Measurements from ENCODE around the gene SPTY2D1.

SPTY2D1 gene

DNA sequence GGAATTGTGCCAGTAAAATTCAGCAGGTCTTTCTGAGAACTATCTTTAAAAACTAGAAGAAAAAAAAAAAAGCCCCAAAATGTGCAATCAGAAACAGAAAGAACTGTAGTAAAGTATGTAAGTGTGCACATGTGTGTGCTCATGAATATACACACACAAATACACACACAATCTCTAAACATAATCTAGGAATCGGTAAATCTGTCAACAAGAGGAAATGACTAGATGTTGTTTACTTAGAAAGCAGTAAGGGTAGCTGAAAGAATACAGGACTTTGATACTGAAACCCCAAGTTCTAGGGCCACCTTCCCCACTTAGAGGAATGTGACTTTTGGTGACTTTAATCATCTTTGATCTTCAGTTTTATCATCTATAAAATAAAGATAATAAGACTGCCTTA is 58.8 kb downstream of the SPTY2D1 start:
- Histone ChIP-seq H3K4me1 (ENCODE audit: control insufficient read depth in 1 of 2, insufficient read depth in 2 of 2, low read length in 2 of 2) (no peaks in the 10 kb centered on the region), H3K14ac (ENCODE audit: low read length) (no peak overlapping the region), H3K4ac (ENCODE audit: low read depth, low read length) (no peak overlapping the region), H3K9ac (ENCODE audit: low read length) (no peak overlapping the region), H2BK120ac (ENCODE audit: insufficient read depth, low read length, poor library complexity) (no peak overlapping the region), H2AFZ (ENCODE audit: insufficient read depth, low read length, poor library complexity) (no peak overlapping the region), H3K79me1 (ENCODE audit: low read length) (no peaks in the 10 kb centered on the region), H2BK12ac (ENCODE audit: low read length) (no peak overlapping the region), H3K18ac (ENCODE audit: low read length) (no peak overlapping the region), H4K12ac (ENCODE audit: low read depth, low read length) (no peak overlapping the region), H2AK5ac (ENCODE audit: low read length) (no peak overlapping the region), H3K79me2 (ENCODE audit: control insufficient read depth, insufficient read depth, low read length, poor library complexity) (no peaks in the 10 kb centered on the region), H3K36me3 (ENCODE audit: control insufficient read depth in 1 of 2, insufficient read depth in 2 of 2, low read length in 2 of 2) (peaks cover 13 to 15% of the 10 kb centered on the region in 2 experiments), H4K8ac (ENCODE audit: low read depth, low read length) (no peak overlapping the region), H3K4me3 (ENCODE audit: low read depth, low read length) (no peak overlapping the region), H3K4me2 (ENCODE audit: low read length) (no peak overlapping the region), H3K27ac (ENCODE audit: low read depth, low read length) (no peak overlapping the region), H3K23ac (ENCODE audit: low read length) (no peak overlapping the region), H3K27me3 (ENCODE audit: insufficient read depth, low read length) (no peaks in the 10 kb centered on the region), H4K91ac (ENCODE audit: low read depth, low read length) (no peak overlapping the region), H2BK5ac (ENCODE audit: low read depth, low read length, poor library complexity) (no peak overlapping the region), H3K9me3 (ENCODE audit: insufficient read depth, low read depth, low read length) (no peaks in the 10 kb centered on the region)
- no CpG with 5 or more reads among the region's 1 CpG for WGBS (ENCODE audit: extremely low coverage, insufficient coverage, insufficient read length)
- no peak for DNase-seq

DNA sequence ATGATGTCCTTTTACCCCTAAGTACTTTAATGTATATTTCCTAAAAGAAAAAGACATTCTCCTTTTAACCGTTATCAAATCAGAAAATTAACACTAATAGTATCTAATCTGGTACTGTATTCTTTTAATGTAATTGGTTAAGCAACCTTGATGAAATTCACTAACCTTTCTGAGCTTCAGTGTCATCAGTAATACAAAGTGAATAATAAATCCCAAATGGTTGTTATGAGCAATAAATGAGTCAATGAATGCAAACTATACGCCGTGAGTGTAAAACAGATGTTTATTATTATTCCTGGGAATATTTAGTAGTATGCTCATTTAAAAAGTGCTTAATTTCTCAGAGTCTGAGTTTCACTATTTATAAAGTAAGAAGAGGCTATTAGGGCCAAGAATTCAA is 67.1 kb downstream of the SPTY2D1 start:
- no peak overlapping the region for H3K14ac ChIP-seq (ENCODE audit: low read length)
- H2BK120ac ChIP-seq (ENCODE audit: insufficient read depth, low read length, poor library complexity) = no peak overlapping the region
- H3K4me3 ChIP-seq (ENCODE audit: low read depth, low read length) = no peak overlapping the region
- no peaks in the 10 kb centered on the region for H3K9me3 ChIP-seq (ENCODE audit: insufficient read depth, low read depth, low read length)
- no peak overlapping the region for H3K4me2 ChIP-seq (ENCODE audit: low read length)
- H2BK5ac ChIP-seq (ENCODE audit: low read depth, low read length, poor library complexity) = no peak overlapping the region
- H3K9ac ChIP-seq (ENCODE audit: low read length) = no peak overlapping the region
- no peak overlapping the region for H4K91ac ChIP-seq (ENCODE audit: low read depth, low read length)
- H3K79me2 ChIP-seq (ENCODE audit: control insufficient read depth, insufficient read depth, low read length, poor library complexity) = no peaks in the 10 kb centered on the region
- WGBS (ENCODE audit: extremely low coverage, insufficient coverage, insufficient read length) = no CpG with 5 or more reads among the region's 3 CpGs
- no peak overlapping the region for H3K18ac ChIP-seq (ENCODE audit: low read length)
- H3K36me3 ChIP-seq (ENCODE audit: control insufficient read depth in 1 of 2, insufficient read depth in 2 of 2, low read length in 2 of 2) = peaks cover 12 to 13% of the 10 kb centered on the region in 2 experiments
- H4K8ac ChIP-seq (ENCODE audit: low read depth, low read length) = no peak overlapping the region
- no peak overlapping the region for H2BK12ac ChIP-seq (ENCODE audit: low read length)
- H3K79me1 ChIP-seq (ENCODE audit: low read length) = no peaks in the 10 kb centered on the region
- no peak overlapping the region for H2AFZ ChIP-seq (ENCODE audit: insufficient read depth, low read length, poor library complexity)
- H3K4me1 ChIP-seq (ENCODE audit: control insufficient read depth in 1 of 2, insufficient read depth in 2 of 2, low read length in 2 of 2) = no peaks in the 10 kb centered on the region
- no peak overlapping the region for H4K12ac ChIP-seq (ENCODE audit: low read depth, low read length)
- DNase-seq = no peak
- no peak overlapping the region for H3K23ac ChIP-seq (ENCODE audit: low read length)
- no peak overlapping the region for H3K27ac ChIP-seq (ENCODE audit: low read depth, low read length)
- no peak overlapping the region for H3K4ac ChIP-seq (ENCODE audit: low read depth, low read length)
- H3K27me3 ChIP-seq (ENCODE audit: insufficient read depth, low read length) = no peaks in the 10 kb centered on the region
- H2AK5ac ChIP-seq (ENCODE audit: low read length) = no peak overlapping the region

DNA sequence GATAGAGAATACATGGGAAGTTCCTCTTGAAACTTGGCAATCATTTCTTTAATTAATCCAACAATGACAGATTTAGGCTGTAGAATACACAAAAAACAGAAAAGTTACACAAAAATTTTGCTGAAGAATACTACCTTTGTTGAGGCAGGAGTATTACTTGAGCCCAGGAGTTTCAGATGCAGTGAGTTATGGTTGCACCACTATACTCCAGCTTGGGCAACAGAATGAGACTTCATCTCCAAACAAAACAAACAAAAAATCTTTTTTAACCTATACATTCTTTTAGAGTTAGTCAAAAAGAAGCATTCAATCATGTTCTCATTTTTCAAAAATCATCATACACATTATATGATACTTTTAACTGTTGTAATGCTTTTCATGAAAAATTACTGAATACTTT is 67.7 kb downstream of the SPTY2D1 start:
- Histone ChIP-seq H3K79me2 (ENCODE audit: control insufficient read depth, insufficient read depth, low read length, poor library complexity) (no peaks in the 10 kb centered on the region), H2BK5ac (ENCODE audit: low read depth, low read length, poor library complexity) (no peak overlapping the region), H3K79me1 (ENCODE audit: low read length) (no peaks in the 10 kb centered on the region), H3K14ac (ENCODE audit: low read length) (no peak overlapping the region), H3K36me3 (ENCODE audit: control insufficient read depth in 1 of 2, insufficient read depth in 2 of 2, low read length in 2 of 2) (peaks cover 12 to 16% of the 10 kb centered on the region in 2 experiments), H4K91ac (ENCODE audit: low read depth, low read length) (no peak overlapping the region), H2AFZ (ENCODE audit: insufficient read depth, low read length, poor library complexity) (no peak overlapping the region), H3K4me1 (ENCODE audit: control insufficient read depth in 1 of 2, insufficient read depth in 2 of 2, low read length in 2 of 2) (no peaks in the 10 kb centered on the region), H2BK12ac (ENCODE audit: low read length) (no peak overlapping the region), H2AK5ac (ENCODE audit: low read length) (no peak overlapping the region), H4K12ac (ENCODE audit: low read depth, low read length) (no peak overlapping the region), H3K27me3 (ENCODE audit: insufficient read depth, low read length) (no peaks in the 10 kb centered on the region), H3K4ac (ENCODE audit: low read depth, low read length) (no peak overlapping the region), H3K23ac (ENCODE audit: low read length) (no peak overlapping the region), H3K4me3 (ENCODE audit: low read depth, low read length) (no peak overlapping the region), H3K27ac (ENCODE audit: low read depth, low read length) (no peak overlapping the region), H3K9me3 (ENCODE audit: insufficient read depth, low read depth, low read length) (no peaks in the 10 kb centered on the region), H3K4me2 (ENCODE audit: low read length) (no peak overlapping the region), H2BK120ac (ENCODE audit: insufficient read depth, low read length, poor library complexity) (no peak overlapping the region), H3K9ac (ENCODE audit: low read length) (no peak overlapping the region), H4K8ac (ENCODE audit: low read depth, low read length) (no peak overlapping the region), H3K18ac (ENCODE audit: low read length) (no peak overlapping the region)
- no peak for DNase-seq

DNA sequence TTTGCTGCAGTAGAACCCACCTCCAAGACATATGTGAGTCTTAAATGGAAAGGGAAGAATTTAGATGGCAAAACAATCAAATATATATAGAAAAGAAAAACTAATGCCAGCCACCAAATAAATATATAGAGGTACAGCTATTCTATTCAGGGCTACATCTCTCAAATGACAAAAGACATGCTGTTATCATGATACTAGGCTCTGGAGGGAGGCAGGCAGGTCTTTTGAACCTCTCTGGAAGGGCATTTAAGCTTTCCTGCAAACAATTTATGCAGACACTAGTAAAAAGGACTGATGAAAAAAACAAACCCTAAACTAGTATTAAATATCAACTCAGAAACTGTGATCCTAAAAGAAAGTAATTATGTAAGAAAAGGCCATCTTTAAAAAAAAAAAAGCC is 70.0 kb downstream of the SPTY2D1 start:
- no peaks in the 10 kb centered on the region for H3K27me3 ChIP-seq (ENCODE audit: insufficient read depth, low read length)
- no peak overlapping the region for H3K18ac ChIP-seq (ENCODE audit: low read length)
- H2BK5ac ChIP-seq (ENCODE audit: low read depth, low read length, poor library complexity) = no peak overlapping the region
- H2BK12ac ChIP-seq (ENCODE audit: low read length) = no peak overlapping the region
- H2AK5ac ChIP-seq (ENCODE audit: low read length) = no peak overlapping the region
- no peak overlapping the region for H3K4ac ChIP-seq (ENCODE audit: low read depth, low read length)
- no peaks in the 10 kb centered on the region for H3K4me1 ChIP-seq (ENCODE audit: control insufficient read depth in 1 of 2, insufficient read depth in 2 of 2, low read length in 2 of 2)
- no peak for DNase-seq
- H3K79me2 ChIP-seq (ENCODE audit: control insufficient read depth, insufficient read depth, low read length, poor library complexity) = no peaks in the 10 kb centered on the region
- no peak overlapping the region for H3K14ac ChIP-seq (ENCODE audit: low read length)
- H3K4me3 ChIP-seq (ENCODE audit: low read depth, low read length) = no peak overlapping the region
- H3K9me3 ChIP-seq (ENCODE audit: insufficient read depth, low read depth, low read length) = no peaks in the 10 kb centered on the region
- H4K91ac ChIP-seq (ENCODE audit: low read depth, low read length) = no peak overlapping the region
- no peak overlapping the region for H4K12ac ChIP-seq (ENCODE audit: low read depth, low read length)
- no peak overlapping the region for H2BK120ac ChIP-seq (ENCODE audit: insufficient read depth, low read length, poor library complexity)
- H3K9ac ChIP-seq (ENCODE audit: low read length) = no peak overlapping the region
- no peak overlapping the region for H4K8ac ChIP-seq (ENCODE audit: low read depth, low read length)
- no peaks in the 10 kb centered on the region for H3K79me1 ChIP-seq (ENCODE audit: low read length)
- no peak overlapping the region for H2AFZ ChIP-seq (ENCODE audit: insufficient read depth, low read length, poor library complexity)
- H3K27ac ChIP-seq (ENCODE audit: low read depth, low read length) = no peak overlapping the region
- no peak overlapping the region for H3K23ac ChIP-seq (ENCODE audit: low read length)
- H3K36me3 ChIP-seq (ENCODE audit: control insufficient read depth in 1 of 2, insufficient read depth in 2 of 2, low read length in 2 of 2) = peaks cover 15 to 24% of the 10 kb centered on the region in 2 experiments
- no peak overlapping the region for H3K4me2 ChIP-seq (ENCODE audit: low read length)

Data from trophoblast cell (in vitro differentiated cells and primary cell).